OCI-M2 (cell line): ENCODE data around the gene RFX5.
"Not testable (repeated sequence)": the region's sequence is repeated elsewhere in the genome, so short reads cannot be mapped to it uniquely, and the experiment has no call there.

Experiments used
- DNase-seq: peaks from one replicate; lab custom pipeline; 2025; ENCODE audit not compliant: unreplicated experiment; lab: John Stamatoyannopoulos, UW

Gene RFX5

DNA sequence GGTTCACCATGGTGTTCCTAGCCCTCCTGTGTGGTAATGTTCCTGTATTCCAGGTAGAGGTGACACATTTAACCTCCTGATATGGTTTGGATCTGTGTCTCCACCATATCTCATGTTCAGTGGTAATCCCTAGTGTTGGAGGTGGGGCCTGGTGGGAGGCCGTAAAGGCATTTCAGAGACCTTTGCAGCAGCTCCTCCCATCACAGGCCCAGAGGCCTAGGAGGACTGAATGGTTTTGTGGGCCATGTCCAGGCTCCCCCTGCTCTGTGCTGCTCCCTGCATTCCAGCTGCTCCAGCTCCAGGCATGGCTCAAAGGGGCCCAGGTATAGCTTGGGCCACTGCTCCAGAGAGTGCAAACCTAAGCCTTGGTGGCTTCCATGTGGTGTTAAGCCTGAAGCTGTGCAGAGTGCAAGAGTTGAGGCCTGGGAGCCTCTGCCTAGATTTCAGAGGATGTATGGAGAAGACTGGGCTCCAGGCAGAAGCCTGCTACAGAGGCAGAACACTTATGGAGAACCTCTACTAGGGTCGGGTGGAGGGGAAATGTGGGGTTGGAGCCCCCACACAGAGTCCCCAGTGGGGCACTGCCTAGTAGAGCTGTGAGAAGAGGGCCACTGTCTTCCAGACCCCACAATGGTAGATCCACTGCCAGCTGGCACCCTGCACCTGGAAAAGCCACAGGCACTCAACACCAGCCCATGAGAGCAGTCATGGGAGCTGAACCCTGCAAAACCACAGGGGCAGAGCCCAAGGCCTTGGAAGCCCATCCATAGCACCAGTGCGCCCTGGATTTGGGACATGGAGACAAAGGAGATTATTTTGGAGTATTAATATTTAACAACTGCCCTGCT lies 15.5 kb upstream of the RFX5 start:
- no peak for DNase-seq

DNA sequence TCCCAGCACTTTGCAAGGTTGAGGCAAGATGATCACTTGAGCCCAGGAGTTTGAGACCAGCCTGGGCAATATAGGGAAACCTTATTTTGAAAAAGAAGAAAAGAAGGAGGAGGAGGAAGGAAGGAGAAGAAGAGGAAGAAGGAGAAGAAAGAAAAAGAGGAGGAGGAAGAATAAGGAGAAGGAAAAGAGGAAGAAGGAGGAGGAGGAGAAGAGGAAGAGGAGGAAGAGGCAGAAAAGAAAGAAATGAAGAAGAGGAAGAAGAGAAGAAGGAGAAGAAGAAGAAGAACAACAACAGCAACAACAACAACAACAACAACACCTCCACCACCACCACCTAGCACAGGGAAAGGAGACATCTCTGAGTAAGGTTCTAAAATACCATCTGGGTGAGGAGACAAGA lies 14.8 kb upstream of the RFX5 start:
- DNase-seq = no peak

- DNase-seq = no peak
Measured at GRCh38 chr1:151356696-151357095, 9.6 kb upstream of the RFX5 start.

GRCh38 chr1:151352021-151352718 lies 5.1 kb upstream of the RFX5 start:
- DNase-seq = no peak

- DNase-seq = not testable (repeated sequence)
Measured at GRCh38 chr1:151350323-151350722, 3.3 kb upstream of the RFX5 start.

DNA sequence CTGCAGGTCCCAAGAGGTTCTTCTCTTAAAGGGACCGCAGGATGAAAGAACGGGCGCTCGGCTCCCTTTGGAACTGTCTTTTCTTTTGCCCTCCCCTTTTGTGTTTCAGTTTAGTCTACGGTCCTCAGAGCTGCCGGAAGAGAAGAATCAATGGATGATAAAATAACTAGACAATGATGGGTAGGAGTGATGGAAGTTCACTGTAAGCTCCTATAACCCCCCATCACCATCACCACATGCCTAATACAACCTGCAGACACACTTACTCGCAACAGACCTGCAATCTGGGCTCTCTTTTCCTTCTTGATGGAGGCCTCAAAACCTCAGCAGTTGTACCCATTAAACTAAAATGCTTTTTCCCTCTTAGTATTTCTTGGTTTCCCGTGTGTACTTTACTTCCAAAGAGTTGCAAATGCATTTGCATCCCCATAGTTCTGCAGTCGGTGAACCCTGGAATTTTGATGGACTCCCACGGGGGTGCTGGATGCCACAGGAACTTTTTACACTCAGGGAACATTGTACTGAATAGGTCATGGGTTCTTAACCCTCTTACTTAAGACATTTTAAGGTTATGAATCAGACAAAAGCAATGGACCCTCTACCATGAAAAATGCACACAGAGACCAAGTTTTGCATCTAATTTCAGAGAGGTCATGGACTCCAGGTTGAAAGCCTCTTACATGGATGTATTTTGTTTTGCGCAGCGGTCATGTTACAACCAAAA lies 633 bp upstream of the RFX5 start:
- DNase-seq = no peak

DNA sequence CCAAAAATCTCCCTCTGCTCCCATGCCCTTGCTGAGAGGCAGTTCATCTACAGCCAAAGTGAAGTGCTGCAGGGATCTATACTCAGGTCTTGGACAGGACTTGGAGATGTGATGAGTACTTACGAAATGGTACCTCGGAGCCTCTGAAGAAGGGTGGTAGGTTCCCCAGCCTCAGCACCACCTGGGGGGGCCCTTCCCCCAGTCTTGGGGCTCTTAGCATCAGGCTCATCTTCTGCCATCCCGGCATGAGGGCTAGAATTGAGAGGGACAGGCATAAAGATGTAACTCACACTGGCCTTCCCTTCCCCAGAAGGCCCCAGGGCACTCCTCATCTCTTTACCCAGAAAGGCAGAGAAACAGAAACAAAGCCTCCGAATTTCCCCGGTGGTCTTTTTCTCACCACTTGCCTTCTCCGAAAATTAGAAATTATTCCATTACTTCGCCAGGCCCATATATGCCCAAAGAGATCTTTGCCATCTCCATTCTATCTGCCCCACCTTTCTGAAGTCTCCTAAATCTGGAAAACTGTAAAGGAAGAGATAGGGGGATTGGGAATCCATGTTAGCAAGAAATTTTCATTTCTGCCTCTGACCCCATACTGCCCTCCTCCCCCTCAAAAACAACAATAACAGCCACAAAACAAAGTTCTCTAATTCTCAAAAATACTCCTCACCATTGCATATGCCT lies 827 bp downstream of the RFX5 start:
- no peak for DNase-seq

GRCh38 chr1:151344291-151344690 lies 2.8 kb downstream of the RFX5 start:
- DNase-seq = no peak

DNA sequence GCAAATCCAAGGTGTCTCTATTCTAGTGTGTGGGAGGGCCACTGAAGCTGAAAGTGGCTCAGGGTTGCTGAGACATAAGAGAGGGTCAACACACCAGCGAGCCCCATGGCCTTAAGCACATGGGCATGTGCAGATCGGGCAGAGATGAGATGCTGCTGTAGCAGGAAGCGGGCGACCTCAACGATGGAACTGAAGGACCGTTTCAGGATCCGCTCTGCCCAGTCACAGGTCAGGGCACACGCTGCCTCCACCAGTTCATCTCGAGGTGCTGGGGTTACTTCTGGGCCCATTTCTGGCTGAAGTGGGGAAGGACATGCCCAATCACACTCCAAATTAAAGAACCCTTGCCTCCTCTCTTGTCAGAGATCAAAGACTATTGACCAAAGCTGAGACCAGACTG lies 3.5 kb downstream of the RFX5 start:
- DNase-seq = no peak

DNA sequence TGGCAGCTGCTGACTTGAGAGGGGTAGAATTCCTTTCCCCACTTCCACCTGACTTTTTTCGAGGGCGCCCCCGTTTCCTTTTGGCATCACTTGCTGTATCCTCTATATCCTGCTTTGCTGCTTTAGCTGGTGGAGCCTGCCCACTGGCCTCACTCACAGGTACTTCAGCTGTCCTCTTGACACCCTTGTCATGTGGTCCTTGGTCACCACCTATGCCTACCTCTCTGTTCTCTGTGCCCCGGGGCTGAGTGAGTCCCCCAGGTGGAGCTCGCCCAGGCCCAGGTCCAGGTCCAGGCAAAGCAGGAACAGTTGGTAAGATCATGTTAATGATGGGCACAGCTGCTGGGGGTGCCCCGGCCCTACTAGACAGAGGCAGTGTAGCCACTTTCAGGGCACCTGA lies 4.5 kb downstream of the RFX5 start:
- no peak for DNase-seq

DNA sequence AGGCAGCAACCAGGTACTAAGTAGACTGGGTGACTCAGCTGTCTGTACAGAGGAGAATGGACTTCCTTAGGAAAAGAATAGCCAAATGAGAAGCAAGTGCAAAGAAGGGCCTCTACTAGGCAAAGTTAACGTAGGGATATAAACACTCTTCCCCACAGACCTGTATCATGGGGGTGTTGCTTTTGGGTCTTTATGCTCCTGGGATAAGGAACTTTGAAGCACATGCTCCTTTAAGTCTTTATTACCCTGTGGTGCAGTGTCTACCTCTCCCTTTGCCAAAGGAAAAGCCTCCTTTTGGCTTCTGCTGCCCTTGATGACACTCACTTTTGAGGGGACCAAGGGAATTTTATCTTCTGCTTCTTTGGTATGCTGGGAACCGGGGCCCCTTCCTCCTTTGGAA lies 5.0 kb downstream of the RFX5 start:
- DNase-seq = no peak

DNA sequence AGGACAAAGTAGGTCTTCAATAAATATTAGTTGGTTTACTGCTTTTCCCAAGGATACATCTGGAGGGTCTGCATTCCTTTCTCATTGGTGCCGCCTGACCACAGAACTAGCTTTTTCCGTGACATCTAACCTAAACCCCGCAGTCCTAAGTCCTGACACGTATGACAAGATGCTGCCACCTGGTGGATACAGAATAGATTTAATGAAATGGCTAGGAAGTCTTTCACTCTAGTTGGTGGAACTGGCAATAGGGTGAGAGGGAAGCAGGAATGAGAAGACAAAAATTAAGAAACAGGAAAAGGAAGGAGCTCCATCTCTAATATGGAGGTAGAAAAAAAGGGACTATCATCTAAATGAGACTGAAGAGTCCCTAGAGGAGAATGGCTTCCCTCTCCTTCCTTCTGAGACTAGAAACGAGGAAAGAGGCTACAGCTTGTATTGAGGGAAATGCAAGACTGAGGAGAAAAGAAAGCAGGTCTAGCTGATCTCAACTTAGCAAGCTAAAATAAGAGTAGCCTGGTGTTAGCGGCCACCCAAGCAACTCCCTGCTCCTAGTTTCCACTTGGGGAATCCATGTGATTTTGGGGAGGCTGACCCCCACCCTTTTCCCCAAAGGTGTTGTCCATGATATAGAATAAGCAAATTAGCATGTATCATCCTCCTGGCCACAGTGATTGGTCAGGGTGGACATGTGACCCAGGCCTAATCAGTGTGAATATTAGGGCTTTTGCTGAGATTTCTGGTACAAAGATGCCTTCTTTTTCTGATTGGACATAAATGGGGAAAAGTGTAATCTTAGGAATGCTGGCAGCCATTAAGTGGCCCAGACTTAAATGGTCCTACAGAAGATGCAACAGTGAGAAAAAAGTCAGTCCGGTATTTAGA lies 5.9 kb downstream of the RFX5 start:
- DNase-seq = no peak

DNA sequence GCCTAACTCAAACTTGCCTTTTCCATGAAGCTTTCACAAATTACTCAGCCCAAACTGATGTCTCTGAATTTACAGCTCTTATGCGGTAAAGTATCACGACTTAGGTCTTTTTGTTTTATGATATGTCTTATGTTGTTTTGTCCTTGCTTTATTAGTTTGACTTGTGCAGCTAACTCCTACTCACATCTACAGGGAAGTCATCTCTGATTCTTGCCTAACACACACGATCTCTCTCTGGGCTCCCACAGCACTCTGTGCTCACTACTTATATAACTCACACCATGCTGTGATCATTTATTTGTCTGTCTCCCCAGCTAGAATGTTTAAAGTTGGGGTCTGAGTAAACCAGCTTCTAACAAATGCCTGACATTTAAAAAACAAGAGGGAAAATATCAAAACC lies 10.5 kb downstream of the RFX5 start:
- no peak for DNase-seq

GRCh38 chr1:151334822-151335221 lies 12.2 kb downstream of the RFX5 start:
- no peak for DNase-seq

DNA sequence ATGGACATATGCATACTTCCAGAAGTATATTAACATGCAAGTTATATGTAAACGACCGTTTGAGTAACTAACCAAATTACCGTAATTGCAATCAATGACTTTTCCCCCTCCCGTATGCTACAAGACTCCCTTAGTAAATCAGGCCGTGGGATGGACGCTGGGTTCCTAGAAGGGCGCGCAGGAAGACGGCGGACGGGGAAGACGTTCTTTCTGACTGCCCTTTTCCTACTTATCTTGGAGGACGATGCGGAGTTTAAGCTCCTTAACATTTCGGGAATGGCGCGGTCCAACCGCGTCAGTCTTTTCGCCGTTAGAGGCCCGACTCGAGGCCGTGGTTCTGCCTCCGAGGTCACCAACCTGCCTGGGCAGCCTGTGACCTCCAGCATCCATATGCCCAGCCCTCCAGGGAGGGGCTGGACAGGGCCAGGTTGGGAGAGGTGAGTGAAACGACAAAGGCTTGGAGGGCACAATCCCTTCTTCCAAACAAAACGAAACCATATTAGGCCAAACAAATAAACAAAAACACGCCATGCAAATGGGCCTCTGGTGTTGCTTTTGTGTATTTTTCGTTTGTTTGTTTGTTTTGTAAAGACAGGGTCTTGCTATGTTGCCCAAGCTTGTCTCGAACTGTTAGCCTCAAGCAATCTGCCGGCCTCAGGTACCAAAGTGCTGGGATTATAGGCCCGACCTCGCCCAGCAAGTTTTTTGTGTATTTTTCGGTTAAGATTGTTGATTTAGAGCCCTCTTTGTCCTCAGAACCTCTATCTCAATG lies 19.0 kb downstream of the RFX5 start:
- no peak for DNase-seq

- peak; percentile 93 for DNase-seq
Measured at GRCh38 chr1:151327223-151327902, 19.7 kb downstream of the RFX5 start, which contains the start of gene PI4KB. Gene PI4KB, minus strand, starts transcription at chr1:151327416. Its CDS starts 10,935 bp downstream, at chr1:151316481.

DNA sequence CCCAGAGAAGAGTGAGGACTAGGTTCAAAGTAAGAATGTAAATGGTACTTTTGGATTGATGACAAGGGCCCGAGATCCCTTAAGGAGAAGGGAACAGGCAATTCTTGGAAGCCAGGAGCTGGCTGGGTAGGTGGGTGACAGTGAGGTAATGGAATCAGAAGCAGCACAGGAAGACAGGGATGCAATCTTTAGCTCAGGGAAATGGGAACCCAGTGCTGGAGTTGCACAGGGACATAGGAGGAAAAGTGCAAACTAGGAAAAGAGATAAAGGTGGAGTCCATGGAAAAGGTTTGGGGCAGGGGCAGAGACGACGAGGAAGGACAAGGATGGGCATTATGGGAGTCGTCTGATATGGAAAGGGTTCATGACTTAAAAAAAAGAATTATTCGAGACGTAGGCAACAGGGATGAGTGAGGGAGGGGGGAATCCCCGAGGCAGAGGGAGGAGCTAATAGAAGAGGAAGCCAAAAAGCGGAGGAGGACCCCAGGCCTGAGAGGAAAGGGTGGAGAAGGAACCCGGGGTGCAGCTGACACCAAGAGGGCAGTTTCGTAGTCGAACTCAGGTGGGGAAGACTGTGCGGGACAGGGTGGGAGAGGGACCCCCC lies 20.3 kb downstream of the RFX5 start:
- DNase-seq = no peak

GRCh38 chr1:151325646-151326429 lies 21.2 kb downstream of the RFX5 start:
- no peak for DNase-seq
